ENCODE results near the gene ELMO1. TPM values are rescaled to one million over a fixed set of nuclear protein-coding genes. Genes with fewer than 3 reads are reported as not detected.

ELMO1 gene
- total and polyA plus RNA-seq, 2 of the 13 experiments (the other 11 are each of a cell fraction or from before 2014, with no cell fraction given): 0.11 to 0.17 TPM

DNA sequence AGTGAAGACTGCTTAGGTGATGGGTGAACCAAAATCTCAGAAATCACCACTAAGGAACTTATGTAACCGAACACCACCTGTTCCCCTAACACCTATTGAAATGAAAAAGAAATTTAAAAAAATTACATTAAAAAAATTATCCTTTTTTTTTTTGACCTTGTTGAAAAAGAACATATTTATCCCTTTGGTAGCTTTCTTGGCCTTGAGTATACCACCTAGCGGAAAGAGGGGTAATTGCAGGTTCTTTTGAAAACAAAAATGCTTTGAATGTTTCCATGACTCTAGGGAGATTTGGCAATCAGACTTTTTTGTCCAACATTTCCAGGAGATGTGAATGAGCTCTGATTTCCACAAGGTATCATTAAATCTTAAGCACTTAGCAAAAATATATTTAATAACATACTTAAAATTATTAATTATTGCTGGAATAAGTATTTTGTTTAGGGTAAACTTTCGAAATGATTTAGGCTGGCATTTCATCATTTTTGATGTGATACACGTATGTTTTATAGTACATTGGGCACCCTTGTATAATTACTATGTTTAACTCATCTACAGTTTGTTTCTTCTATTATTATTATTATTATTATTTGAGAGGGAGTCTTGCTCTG is 47.0 kb upstream of the ELMO1 start:
- intact Hi-C loops (cut with micrococcal nuclease; ENCODE audit: unreplicated experiment): loop anchor here (1.0 to 5.0 kb wide), 2 partner anchors 211 to 263 kb away; no protein-coding TSS in a partner anchor
- Histone ChIP-seq H3K79me2 (ENCODE audit: insufficient read depth, low read length) (no peaks in the 10 kb centered on the region), H3K4me3 (replicated peaks in 1 of 3; ENCODE audit: insufficient read depth in 1 of 3, low read depth in 2 of 3, low read length in 3 of 3) (no peak overlapping the region), H2AFZ (ENCODE audit: low read length) (no peak overlapping the region), H3K27ac (ENCODE audit: extremely low read length, insufficient read depth, low read length) (no peak overlapping the region), H3K4me1 (ENCODE audit: insufficient read depth, low read length) (no peaks in the 10 kb centered on the region), H4K20me1 (ENCODE audit: insufficient read depth, low read length) (no peaks in the 10 kb centered on the region), H3K27me3 (ENCODE audit: control insufficient read depth in 1 of 2, insufficient read depth in 2 of 2, low read length in 2 of 2) (no peaks in the 10 kb centered on the region), H3K36me3 (replicated peaks in 1 of 2; ENCODE audit: control insufficient read depth in 1 of 2, insufficient read depth in 2 of 2, low read length in 2 of 2) (no peaks in the 10 kb centered on the region), H3K9me3 (ENCODE audit: low read length) (no peaks in the 10 kb centered on the region), H3K4me2 (ENCODE audit: low read depth, low read length) (no peak overlapping the region), H3K9ac (ENCODE audit: insufficient read depth, low read depth, low read length) (no peak overlapping the region)
- TF ChIP-seq HNRNPK (IDR thresholded peaks at IDR 0.05; ENCODE audit: low read depth, low read length, poor library complexity, severe bottlenecking) (peak; percentile 50), STAG1 (CRISPR knock-in tag; IDR thresholded peaks at IDR 0.05) (peak; percentile 26; the same call in 1 of the 2 replicates), ISX (CRISPR knock-in tag; conservative IDR thresholded peaks at IDR 0.05) (no peak), HNRNPL (IDR thresholded peaks at IDR 0.05; ENCODE audit: low read depth, low read length) (no peak)
- TF ChIP-seq, protein P1, sequence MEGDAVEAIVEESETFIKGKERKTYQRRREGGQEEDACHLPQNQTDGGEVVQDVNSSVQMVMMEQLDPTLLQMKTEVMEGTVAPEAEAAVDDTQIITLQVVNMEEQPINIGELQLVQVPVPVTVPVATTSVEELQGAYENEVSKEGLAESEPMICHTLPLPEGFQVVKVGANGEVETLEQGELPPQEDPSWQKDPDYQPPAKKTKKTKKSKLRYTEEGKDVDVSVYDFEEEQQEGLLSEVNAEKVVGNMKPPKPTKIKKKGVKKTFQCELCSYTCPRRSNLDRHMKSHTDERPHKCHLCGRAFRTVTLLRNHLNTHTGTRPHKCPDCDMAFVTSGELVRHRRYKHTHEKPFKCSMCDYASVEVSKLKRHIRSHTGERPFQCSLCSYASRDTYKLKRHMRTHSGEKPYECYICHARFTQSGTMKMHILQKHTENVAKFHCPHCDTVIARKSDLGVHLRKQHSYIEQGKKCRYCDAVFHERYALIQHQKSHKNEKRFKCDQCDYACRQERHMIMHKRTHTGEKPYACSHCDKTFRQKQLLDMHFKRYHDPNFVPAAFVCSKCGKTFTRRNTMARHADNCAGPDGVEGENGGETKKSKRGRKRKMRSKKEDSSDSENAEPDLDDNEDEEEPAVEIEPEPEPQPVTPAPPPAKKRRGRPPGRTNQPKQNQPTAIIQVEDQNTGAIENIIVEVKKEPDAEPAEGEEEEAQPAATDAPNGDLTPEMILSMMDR (CRISPR knock-in tag; IDR thresholded peaks at IDR 0.05): peak; percentile 48
- DNase-seq (ENCODE audit: low spot score) (peak; percentile 13), ATAC-seq (no peak), FAIRE-seq (peak; percentile 71)
- 25% methylated on average over 4 of the region's 4 CpGs for WGBS (ENCODE audit: low lambda C conversion rate)
- ChIA-PET CTCF (ENCODE audit: low intra/inter-chr PET ratio, low total read pairs) (interaction anchor here (1.5 kb wide), 1 partner anchor 211 kb away, joined by 5 read pairs; no protein-coding TSS in a partner anchor), POLR2A (no interaction called here)
- BruUV-seq (replicated peaks): no TSS peak
- in situ Hi-C loops (cut with HindIII; ENCODE audit: extremely low pct_ligation_motif_present, low pct_unique_long_range_greater_than_20kb): no loop called here

DNA sequence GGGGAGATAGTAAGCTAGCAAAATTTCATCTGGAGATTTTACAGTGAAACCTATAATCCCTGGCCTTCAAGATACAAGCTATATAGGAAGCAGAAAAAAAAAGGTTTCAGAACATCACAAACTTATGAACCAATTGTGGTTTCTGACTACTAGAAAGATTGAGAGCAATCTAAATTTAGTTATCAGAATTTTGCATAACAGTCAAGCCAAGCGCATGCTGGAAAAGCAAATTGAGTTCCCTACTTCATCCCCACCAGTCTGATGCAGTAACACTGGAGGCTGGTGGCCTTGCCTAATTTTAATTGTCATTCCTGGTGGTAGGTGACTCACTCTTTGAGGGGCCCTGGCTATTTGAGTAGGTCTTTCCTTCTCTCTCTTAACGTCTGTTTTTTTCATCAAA is 46.3 kb upstream of the ELMO1 start:
- WGBS (ENCODE audit: low lambda C conversion rate): 25% methylated on average over 2 of the region's 2 CpGs
- Histone ChIP-seq H3K36me3 (replicated peaks in 1 of 2; ENCODE audit: control insufficient read depth in 1 of 2, insufficient read depth in 2 of 2, low read length in 2 of 2) (no peaks in the 10 kb centered on the region), H3K79me2 (ENCODE audit: insufficient read depth, low read length) (no peaks in the 10 kb centered on the region), H3K4me1 (ENCODE audit: insufficient read depth, low read length) (no peaks in the 10 kb centered on the region), H2AFZ (ENCODE audit: low read length) (no peak overlapping the region), H3K9me3 (ENCODE audit: low read length) (no peaks in the 10 kb centered on the region), H3K27ac (ENCODE audit: extremely low read length, insufficient read depth, low read length) (no peak overlapping the region), H3K9ac (ENCODE audit: insufficient read depth, low read depth, low read length) (no peak overlapping the region), H3K27me3 (ENCODE audit: control insufficient read depth in 1 of 2, insufficient read depth in 2 of 2, low read length in 2 of 2) (no peaks in the 10 kb centered on the region), H3K4me3 (replicated peaks in 1 of 3; ENCODE audit: insufficient read depth in 1 of 3, low read depth in 2 of 3, low read length in 3 of 3) (no peak overlapping the region), H4K20me1 (ENCODE audit: insufficient read depth, low read length) (no peaks in the 10 kb centered on the region), H3K4me2 (ENCODE audit: low read depth, low read length) (no peak overlapping the region)
- ChIA-PET CTCF (ENCODE audit: low intra/inter-chr PET ratio, low total read pairs) (interaction anchor here (1.5 kb wide), 1 partner anchor 210 kb away, joined by 5 read pairs; no protein-coding TSS in a partner anchor), POLR2A (no interaction called here)
- ATAC-seq (no peak), DNase-seq (ENCODE audit: low spot score) (no peak), FAIRE-seq (no peak)
- intact Hi-C loops (cut with micrococcal nuclease; ENCODE audit: unreplicated experiment) (loop anchor here (1.0 to 5.0 kb wide), 2 partner anchors 211 to 263 kb away; no protein-coding TSS in a partner anchor), in situ Hi-C loops (cut with HindIII; ENCODE audit: extremely low pct_ligation_motif_present, low pct_unique_long_range_greater_than_20kb) (no loop called here)
- BruUV-seq (replicated peaks): no TSS peak
- TF ChIP-seq ZFX (CRISPR knock-in tag; IDR thresholded peaks at IDR 0.05; ENCODE audit: low read depth) (no peak), TCF12 (IDR thresholded peaks at IDR 0.05) (no peak), TCF12 (CRISPR knock-in tag; IDR thresholded peaks at IDR 0.05) (no peak), ZNF3 (CRISPR knock-in tag; IDR thresholded peaks at IDR 0.05) (no peak), ZNF124 (CRISPR knock-in tag; IDR thresholded peaks at IDR 0.05) (no peak), ZNF263 (CRISPR knock-in tag; IDR thresholded peaks at IDR 0.05) (no peak), GLI4 (CRISPR knock-in tag; IDR thresholded peaks at IDR 0.05; ENCODE audit: borderline replicate concordance) (no peak), MIXL1 (CRISPR knock-in tag; IDR thresholded peaks at IDR 0.05) (no peak)
- TF ChIP-seq, protein P2, sequence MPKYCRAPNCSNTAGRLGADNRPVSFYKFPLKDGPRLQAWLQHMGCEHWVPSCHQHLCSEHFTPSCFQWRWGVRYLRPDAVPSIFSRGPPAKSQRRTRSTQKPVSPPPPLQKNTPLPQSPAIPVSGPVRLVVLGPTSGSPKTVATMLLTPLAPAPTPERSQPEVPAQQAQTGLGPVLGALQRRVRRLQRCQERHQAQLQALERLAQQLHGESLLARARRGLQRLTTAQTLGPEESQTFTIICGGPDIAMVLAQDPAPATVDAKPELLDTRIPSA (CRISPR knock-in tag; IDR thresholded peaks at IDR 0.05; ENCODE audit: borderline replicate concordance): no peak
- TF ChIP-seq, protein P3, sequence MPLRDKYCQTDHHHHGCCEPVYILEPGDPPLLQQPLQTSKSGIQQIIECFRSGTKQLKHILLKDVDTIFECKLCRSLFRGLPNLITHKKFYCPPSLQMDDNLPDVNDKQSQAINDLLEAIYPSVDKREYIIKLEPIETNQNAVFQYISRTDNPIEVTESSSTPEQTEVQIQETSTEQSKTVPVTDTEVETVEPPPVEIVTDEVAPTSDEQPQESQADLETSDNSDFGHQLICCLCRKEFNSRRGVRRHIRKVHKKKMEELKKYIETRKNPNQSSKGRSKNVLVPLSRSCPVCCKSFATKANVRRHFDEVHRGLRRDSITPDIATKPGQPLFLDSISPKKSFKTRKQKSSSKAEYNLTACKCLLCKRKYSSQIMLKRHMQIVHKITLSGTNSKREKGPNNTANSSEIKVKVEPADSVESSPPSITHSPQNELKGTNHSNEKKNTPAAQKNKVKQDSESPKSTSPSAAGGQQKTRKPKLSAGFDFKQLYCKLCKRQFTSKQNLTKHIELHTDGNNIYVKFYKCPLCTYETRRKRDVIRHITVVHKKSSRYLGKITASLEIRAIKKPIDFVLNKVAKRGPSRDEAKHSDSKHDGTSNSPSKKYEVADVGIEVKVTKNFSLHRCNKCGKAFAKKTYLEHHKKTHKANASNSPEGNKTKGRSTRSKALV (CRISPR knock-in tag; IDR thresholded peaks at IDR 0.05): no peak

Data from HepG2 (cell line).